Cardiac septum (tissue), 1 donor: ENCODE data around the gene TBPL2. TPM values are rescaled to one million over a fixed set of nuclear protein-coding genes. Genes with fewer than 3 reads are reported as not detected.

Experiments used
- DNase-seq: peaks from one replicate; pipeline ENCODE4 v3.0.0-alpha.2; 2020; ENCODE audit warnings: low spot score
- intact Hi-C: fragments of 100-400 bp; cut with DNase I; formaldehyde crosslinking; loops from one replicate; pipeline ENCODE4 v1.14.0; 2022
- total RNA-seq: library from RNA; stranded (reverse); fragmentation: NEBNext Ultra II Directional; extraction: Animal tissue kit (Norgen Biotek cat#: 25700); gene quantifications from one replicate; pipeline ENCODE4 v1.2.1, GENCODE V29; 2021
- donor health status: DM: no; HTN: no; CAD: no.

TBPL2 gene
- total RNA-seq, 1 donor from 2014 or later: not detected

GRCh38 chr14:55377236-55377635 lies 63.2 kb downstream of the TBPL2 start:
- intact Hi-C loops: no loop called here
- DNase-seq: no peak

DNA sequence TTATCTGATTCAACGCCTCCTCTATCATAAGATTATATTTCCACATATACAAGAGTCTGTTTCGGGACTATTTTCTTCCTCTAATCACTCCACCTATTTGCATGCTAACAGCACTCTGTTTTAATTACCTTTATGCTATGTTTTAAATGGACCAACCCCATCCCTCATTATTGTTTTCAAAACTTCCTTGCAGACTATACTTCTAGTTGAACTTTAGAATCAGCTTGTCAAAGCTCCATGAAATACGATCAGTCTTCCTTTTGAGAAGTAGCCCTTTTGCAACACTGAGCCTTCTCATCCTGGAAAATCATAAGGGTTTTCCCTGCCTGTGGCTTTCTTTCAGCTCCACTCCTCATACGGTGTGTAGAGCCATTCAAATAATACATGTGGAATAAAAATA lies 65.6 kb downstream of the TBPL2 start:
- intact Hi-C loops: no loop called here
- DNase-seq: no peak

DNA sequence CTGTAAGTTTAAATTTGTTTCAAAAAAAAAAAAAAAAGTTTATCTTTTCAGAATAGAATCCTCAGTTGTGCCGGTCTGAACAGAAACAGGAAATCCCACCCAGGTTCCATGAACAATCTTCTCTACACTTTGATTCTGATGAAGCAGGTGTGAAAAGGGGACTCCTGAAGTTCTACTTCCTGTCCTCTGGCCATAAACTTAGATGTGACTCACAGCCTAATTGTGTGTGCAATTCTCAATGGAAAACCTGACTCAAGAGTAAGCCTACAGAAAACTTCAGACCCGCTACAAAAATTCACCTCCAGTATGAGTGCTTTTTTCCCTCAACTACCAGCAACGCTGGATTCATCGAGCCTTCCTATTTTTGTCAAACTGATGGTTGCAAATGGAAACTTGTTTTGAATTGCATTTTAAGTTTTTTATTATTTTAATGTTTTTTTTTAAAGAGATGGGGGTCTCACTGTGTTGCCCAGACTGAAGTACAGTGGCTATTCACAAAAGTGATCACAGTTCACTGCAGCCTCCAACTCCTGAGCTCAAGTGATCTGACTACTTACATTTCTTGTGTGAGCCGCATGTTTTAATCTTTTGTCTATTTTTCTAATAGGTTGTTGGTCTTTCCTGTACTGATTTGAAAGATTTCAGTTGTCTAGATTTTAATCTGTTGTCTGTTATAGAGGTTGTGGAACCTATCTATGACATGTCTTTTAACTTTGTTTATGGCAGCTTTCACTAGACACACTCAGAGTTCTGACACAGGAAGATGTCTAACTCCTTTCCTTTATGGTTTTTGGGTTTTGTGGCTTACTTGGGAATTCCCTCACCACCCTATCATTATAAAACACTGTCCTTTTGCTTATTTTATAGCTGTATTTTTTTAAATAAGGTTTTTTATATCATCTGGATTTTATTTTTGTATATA lies 66.4 kb downstream of the TBPL2 start:
- no peak for DNase-seq
- intact Hi-C loops: no loop called here

GRCh38 chr14:55372825-55373224 lies 67.6 kb downstream of the TBPL2 start:
- intact Hi-C loops: no loop called here
- no peak for DNase-seq

DNA sequence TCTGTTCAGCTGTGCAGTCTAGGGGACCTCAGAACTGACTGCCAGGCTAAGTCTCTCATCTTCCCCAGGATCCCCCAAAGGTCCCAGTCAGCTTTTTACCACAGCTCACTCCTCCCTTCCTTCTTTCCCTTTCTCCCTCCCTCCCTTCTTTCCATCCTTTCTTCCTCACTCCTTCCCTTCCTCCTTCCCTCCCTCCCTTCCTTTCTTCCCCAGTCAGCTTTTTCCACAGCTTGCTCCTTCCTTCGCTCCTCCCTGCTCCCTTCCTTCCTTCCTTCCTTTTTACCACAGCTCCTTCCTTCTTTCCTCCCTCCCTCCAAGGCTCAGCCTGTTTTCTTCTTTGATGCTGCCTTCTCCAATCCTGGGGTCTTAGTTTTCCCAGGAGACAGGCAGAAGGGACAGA lies 68.0 kb downstream of the TBPL2 start:
- intact Hi-C loops: no loop called here
- no peak for DNase-seq

DNA sequence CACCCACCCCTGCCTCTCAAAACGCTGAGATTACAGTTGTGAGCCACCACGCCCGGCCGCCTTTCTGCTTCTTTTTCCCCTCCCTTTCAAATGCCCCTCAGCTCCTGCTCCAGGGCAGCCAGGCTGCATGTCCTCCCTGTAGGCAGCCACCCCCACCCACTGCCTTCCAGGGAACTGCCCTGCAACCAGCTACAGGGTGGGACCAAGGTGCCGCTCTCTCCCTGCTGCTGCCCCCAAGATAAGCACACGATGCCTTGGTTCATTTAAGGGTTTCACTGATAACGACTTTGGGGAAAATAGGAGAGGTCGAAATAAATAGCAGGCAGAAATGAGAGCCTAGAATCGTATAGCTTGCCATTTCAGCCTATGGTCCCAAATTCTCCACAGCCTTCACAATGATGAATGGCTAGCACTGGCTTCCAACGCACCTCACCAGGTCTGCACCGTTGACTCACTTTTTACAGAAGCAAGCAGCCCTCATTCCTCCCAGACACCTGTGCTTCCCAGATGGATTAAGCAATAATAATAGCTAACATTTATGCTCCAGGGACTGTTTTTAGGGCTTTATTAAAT lies 69.4 kb downstream of the TBPL2 start:
- DNase-seq: no peak
- intact Hi-C loops: no loop called here

DNA sequence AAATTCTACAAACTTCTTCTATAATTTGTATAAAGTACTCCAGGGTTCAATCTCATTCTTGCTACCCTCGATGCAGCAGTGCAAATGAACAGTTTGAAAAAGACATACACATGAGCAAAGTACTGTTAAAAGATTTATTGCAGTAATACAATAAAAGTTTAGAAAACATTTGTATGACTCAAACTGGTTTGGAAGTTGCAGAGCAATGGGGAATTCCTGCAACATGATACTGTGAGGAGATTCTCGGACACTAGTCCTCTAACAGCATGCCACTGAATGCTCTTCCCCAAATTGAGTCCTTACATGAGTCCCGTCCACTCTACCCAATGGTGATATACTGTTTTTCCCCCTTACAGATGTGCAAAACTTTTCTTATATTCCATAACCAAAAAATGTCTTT lies 74.1 kb downstream of the TBPL2 start:
- no peak for DNase-seq

More for the DNA sequence above, 74.1 kb downstream of the TBPL2 start:
- intact Hi-C loops: no loop called here

Other genes with a start within 250 kb of the TBPL2 start
- 0.08 TPM for gene DLGAP5, start 249.0 kb downstream of the TBPL2 start, total RNA-seq
- 17.4 TPM for gene FBXO34, start 169.2 kb downstream of the TBPL2 start, total RNA-seq
- gene ATG14, start 28.8 kb downstream of the TBPL2 start, total RNA-seq: 12.5 TPM
- gene KTN1, start 139.6 kb upstream of the TBPL2 start, total RNA-seq: 247 TPM